T-helper 2 cell (primary cell): ENCODE data around the gene MYLK2.
"Not testable (repeated sequence)": the region's sequence is repeated elsewhere in the genome, so short reads cannot be mapped to it uniquely, and the experiment has no call there.

Experiments
- DNase-seq, 5 experiments: peaks; one replicate each; pipeline versions ENCODE4 v3.0.0 to v3.0.0-alpha.2; 2012 to 2022
- total RNA-seq, 2 donors: gene quantifications; one replicate each; lab custom pipeline; 2026; lab: John Stamatoyannopoulos, UW

Gene MYLK2
- 0 to 0.31 reads per million in 2 donors for total RNA-seq

DNA sequence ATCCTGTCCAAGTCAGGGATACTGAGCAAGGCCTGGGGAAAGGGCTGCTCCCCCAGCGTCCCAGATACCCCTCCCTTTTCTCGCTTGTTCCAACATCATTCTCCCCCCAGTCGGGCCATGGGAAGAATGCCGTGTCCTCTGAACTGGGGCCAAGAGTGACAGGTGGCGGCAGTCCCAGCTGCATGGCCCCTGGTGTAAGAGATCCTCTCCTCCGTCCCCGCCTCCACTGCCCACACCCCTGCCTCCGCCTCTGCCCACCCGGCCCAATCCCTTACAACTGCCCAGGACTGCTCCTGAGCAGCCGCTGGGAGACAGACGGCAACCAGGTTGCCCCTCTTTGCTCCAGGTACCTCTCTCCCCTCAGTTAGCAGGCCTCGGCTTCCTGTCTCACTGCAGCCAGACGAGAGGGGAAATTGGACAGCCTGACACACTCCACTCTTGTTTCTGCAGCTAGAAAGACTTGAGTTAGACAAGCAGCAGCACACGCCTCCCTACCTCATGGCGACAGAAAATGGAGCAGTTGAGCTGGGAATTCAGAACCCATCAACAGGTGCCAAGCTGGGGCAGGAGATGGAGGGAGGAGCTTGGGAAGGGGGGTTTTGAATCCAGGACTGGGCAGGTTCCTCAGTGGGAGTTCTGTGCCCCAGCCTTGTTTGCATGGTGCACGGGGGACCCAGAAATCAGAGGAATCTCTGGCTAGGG, at the start of gene MYLK2:
TSS of gene MYLK2 (plus strand) at position 274 of the 702 bp plus-strand sequence. CDS start at position 499, 225 bp downstream.
- no peak for DNase-seq

DNA sequence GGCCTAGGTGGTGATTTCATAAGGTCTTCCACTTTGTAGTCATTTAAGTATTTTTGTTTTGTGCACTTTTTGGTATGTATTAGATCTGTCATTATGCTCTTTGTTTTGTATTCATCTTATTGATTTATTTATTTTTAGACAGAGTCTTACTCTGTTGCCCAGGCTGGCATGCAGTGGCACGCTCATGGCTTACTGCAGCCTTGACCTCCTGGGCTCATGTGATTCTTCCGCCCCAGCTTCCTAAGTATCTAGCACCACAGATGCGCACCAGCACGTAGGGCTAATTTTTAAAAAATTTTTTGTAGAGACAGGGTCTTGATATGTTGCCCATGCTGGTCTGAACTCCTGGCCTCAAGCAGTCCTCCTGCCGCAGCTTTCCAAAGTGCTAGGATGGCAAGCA, 49.5 kb upstream of the MYLK2 start:
- DNase-seq = no peak

DNA sequence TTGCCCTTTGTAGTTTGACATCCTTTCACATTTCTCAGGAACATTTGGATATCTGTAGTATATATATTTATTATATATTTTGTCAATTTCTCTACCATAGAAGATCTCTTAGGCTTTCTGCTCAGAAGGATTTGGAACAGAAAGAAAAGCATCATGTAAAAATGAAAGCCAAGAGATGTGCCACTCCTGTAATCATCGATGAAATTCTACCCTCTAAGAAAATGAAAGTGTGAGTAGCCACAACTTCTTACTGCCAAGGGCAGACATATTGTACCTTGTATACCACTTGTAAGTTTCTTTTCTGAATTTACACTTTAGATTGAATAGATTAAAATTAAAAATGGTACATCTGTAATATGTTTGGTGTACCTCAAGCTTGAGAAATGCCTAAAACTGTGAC, 48.9 kb upstream of the MYLK2 start:
- peak in 1 of 5 experiments; percentile 52 for DNase-seq

DNA sequence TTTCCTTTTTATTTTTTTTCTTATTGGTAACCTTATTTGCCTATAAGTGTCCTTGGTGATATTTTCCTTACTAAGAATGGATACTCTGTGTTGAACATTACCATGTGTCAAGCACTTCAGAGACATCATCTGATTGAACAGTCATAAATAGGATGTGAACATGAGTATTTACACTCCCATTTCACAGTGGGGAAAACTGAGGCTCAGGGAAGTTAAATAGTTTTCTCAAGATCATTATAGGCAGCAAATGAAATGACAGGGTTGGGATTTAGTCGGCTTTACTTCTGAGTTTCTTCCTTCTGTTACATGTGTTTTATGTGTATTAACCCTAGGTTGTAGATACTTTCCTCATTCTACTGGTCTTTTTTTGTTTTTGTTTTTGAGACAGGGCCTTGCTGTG, 44.7 kb upstream of the MYLK2 start:
- no peak for DNase-seq

DNA sequence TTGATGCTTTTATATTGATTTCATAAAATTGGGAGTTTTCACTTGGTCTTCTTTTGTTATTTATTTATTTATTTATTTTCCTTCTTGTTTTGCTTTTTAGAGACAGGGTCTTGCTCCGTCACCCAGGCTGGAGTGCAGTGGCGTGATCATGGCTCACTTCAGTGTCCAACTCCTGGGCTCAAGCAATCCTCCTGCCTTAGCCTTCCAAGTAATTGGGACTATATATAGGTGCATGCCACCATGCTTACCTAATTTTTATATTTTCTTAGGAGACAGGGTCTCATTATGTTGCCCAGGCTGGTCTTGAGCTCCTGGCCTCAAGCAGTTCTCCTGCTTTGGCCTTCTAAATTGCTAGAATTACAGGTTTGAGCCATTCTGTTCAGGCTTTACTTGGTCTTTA, 38.3 kb upstream of the MYLK2 start:
- no peak for DNase-seq

DNA sequence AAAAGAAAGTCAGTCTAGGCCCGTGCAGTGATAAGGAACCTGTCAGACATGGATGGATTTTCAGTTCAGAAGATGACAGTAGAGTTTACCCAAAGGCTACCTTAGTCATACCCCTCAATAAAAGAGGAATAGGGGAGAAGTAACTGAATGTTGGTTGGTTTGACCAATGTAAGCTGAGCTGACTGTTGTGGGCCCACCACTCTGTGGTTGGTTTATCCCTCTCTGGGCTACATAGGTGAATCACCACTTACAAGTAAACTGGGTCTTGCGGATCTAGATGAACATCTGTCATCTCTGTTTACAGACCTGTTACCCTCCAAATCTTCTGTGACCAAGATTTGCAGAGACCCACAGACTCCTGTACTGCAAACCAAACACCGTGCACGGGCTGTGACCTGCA, 37.2 kb upstream of the MYLK2 start:
- DNase-seq = no peak

DNA sequence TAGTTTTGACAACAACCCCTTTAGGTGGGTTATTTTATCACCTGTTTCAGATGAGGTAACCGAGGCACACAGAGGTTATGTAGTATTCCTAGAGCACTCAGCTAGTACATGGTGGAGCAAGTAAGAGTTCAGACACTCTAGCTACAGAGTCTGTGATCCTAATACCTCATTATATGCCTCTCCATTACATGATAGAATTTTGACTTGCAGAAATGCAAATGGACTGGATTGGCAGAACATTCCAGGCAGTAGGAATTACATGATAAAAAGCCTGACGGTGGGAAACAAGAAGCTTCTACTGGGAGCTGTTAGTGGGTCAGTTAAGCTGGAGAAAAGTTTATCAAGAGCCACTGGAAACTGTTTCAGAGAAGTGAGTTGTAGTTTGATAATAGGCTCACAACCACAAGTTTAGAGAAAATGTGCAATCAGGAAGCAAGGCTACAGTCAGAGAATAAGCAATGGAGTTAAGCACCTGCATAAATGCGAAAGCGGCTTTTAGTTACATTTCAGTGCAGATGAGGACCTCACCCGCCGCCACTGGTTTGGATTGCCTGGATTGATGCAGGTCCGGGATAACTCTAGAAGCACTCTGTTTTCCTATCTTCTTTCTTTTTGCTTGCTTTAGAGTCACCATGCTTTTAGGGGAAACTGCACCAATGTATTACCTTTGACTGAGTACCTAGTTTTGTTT, 34.7 kb upstream of the MYLK2 start:
- no peak for DNase-seq

DNA sequence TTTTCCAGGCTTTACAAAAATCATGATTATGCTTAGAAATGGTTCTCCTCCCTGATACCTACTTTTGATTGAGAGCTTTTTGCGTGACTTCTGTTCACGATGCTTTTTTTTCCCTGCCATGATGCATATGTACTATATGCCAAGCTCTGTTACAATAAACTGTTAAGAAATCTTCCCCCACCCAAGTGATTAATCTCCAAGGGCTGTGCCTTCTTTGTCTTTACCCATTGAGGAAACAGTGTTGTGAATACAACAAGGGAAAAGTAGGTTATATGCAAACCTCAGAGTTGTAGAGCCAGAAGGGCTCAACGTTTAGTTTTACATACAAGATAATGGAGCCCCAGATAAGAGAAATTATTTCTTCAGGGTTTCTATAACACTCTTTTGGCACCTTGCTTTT, 34.1 kb upstream of the MYLK2 start:
- DNase-seq = no peak

DNA sequence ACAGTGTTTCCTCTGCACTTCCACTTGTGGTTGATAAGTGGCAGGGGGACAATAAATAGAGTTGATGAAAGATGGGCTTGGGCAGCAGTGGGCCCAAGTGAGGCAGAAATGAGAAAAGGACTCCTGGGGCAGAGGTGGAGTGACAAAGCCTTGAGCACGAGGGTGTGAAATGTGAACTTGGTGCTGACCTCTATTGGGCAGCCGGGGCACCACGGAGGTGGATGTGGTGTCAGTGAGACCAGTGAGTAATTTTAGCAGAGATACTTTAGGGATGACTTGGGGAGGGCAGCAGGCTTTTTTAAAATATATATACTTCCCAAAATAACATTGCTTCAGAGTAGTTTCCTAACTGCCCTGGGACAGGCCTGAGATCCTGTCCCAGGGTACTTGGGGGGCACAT, 30.6 kb upstream of the MYLK2 start:
- no peak for DNase-seq

DNA sequence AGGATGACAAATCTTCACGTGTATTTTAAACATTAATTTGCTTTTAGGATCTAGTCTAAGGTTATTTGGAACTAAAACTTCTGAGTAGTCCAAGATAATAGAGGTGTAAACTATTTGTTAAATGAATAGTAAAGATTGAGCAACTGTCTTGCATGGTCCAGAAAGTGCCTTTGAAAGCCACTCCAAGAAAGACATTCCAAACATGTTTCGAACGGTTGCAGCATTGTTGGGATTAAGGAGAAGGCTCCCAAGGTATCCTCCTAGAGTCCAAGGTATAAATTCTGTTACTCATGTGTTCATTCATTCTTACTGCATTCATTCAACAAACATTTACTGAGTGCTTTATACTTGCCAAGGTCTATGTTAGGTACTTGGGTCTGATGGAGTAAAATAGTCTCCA, 28.8 kb upstream of the MYLK2 start:
- no peak for DNase-seq

DNA sequence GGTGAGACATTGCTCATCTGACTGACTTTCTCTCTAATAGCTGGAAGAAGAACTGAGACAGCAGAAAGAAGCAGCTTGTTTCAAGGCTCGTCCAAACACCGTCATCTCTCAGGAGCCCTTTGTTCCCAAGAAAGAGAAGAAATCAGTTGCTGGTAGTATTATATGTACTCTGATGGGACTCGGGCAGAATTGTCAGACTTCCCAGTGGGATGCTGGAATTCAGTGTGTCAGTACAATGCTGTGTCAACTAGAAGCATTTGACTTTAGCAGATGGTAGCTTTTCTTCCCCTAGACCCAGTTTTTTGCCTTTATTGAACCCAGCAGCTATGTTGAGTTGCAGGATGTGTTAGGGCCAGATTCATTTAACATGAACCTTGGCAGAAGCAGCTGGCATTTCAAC, 21.8 kb upstream of the MYLK2 start:
- no peak for DNase-seq

DNA sequence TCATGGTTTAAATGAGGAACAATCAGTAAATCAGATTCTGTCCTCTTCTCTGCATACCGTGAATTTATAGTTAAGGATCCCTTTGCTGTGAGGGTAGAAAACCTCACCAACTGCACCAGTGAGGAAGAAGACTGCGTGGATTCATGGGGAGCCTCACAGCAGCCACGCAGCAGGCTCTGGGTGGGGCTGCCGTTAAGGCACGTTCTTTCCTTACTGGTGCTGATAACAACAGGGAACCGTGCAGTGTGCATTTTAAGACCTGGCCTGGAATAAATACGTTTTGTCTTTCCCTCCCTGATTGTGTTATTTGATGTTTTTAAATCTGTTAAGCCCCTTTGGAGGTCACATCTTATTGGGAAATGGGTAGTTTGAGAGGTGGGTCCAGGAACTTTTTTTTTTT, 17.6 kb upstream of the MYLK2 start:
- no peak for DNase-seq

DNA sequence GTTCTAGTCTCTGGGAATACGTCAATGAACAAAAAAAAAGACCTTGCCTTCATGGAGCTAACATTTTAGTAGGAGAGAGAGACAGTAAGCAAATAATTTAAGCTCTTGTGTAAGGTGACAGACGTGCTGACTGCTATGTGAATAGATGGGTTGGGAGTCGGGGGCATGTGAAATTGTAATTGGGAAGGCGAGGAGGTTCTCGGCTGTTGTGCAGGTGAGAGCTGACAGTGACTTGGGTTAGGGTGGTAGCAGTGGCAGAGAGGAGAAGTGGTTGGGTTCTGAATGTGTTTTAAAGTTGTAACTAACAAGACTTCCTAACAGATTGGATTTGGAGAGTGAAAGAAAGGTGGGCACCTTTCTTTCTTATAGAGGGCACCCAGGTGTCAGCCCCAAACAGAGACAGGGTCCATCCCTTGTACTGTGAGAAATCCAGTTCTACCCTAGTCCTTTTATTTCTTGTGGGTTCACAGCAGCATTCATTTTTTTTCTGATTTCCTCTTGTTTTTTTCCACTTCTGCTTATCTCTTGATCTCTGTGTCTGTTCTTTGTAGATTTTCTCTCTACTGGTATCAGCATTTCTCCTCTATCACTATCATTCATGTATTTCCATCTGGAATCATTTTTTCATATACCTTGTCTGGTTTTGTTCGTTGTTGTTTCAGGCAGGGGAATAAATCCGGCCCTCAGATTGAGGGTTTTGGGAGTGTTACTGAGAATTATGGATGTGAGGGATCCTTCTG, 15.4 kb upstream of the MYLK2 start:
- peak in 1 of 5 experiments; percentile 12 for DNase-seq

DNA sequence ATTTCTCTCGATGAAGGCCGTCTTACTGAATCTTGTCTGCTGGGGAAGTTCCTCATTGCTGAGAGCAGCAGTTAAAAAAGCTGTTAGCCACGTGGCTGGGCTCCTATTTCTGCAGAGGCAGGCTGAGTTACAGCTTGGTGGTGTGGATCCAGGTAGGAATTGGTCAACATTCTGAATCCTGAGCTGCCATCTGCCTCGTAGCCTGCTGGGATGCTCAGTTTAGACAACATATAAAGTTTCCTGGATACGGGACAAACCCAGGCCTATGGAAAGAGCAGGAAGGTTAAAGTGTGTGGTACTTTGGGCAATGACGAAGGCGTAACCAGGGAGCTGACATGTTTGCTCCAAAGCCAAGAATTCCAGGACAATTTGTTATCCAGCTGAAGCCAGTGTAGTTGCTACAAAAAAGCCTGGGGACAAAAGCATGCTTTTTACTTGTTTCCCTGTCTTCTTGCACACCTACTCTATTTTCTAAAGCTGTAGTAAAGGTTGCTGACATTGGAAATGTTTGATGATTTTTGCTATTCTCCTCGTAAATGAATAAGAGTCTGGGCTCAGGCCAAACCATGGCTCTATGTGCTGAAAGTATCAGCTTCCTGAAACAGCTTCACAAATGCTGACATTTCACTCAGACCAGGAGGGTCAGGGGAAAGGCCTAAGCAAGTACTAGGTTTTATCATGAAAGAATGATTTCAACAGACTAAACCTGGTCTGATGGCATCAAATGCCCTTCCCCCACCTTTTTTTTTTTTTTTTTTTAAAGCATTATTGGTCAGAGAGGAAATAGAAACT, 12.4 kb upstream of the MYLK2 start:
- DNase-seq = no peak

DNA sequence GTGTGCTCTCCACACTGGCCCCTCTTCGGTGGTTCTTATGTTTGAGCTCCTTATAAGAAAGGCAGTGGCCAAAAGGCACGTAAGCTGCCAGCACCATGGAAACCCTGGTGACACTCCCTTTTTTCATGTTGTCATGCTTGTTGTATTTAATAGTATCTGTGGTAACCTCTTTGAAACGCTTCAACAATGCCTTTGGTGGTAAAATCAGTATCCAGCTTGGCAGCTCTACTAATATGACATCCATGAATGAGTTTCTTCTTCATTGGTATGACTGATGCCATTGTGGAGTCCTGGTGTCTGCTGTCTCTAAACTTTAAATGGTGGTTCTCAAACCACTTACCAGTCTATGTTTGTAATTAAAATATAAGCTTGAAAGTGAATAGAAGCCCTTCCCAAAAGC, 10.7 kb upstream of the MYLK2 start:
- DNase-seq = no peak

DNA sequence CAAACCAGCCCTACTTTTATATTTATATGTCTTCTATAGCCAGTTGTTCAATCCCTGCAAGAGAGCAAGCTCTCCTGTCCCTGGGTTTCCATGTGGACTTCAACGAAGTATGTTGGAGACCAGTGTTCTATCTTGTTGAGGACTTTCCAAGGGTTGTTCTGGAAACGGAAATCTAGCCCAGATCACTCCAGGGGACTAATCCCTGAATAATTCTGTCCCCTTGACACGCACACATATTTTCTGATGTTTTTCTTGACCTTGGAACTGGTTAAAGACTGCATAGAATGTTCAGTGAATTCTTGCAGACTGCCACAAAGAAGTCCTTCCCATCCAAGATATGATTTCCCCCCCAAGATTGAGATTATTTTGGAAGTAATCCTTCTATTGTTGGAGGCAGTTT, 9.5 kb upstream of the MYLK2 start:
- no peak for DNase-seq

DNA sequence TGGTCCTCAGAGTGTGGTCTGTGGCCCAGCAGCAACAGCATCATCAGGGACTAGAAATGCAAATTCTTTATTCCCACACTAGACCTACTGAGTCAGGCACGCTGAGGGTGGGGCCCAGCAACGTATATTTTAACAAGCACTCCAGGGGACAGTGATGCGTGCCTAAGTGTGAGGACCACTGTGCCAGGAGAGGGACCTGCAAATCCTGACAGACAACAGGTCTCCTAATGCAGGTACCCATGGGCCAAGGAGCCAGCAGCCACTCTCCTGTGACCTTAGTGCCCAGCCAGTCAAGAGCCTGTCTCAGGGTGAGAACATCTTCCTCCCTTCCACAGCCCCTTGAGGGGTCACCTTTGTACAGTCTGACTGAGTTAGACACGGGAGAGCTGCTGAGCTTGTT, 8.0 kb upstream of the MYLK2 start:
- DNase-seq = no peak

DNA sequence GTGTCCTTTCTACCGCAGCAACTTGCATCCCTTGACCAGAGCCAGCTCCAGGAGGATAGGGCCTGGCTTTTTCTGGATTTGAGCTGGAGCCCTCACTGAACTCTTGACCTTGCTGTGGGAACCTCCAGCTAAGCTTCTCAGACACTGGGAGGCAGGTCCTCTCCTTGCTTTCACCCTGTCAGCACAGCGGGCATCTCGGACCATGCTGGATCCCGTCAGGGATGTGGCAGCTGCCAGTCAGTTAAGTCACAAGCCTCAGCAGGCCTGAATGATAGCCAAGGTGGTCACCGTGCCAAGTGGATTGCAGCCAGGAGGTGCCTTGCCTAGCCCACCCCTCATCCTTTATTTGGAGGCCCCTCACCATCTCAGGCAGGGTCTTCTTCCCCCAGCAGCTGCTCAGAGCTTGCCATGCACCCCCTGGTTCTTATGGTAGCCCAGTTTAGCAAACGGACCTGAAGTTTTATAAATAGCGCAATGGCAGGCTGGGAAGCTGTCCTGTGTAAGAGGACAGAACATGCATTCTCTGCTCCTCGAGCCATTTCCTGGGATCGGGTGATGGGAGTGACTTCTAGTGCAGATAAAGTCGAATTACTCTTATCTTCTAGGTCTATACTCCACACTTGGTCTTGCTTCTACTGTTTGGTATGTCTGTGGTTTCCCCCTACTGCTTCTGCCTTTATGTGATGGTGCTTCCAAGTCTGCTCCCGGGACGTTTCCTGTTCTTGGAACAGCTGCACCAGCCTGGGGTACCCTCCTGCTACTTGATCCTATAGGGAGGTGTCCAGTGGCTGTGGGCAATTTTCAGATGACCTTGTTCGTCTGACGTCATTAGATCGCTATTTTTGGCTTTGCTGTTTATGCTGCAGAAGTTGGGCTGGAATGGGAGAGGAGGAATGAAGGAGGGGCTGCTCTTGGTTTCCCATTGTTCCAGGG, 7.1 kb upstream of the MYLK2 start:
- no peak for DNase-seq

DNA sequence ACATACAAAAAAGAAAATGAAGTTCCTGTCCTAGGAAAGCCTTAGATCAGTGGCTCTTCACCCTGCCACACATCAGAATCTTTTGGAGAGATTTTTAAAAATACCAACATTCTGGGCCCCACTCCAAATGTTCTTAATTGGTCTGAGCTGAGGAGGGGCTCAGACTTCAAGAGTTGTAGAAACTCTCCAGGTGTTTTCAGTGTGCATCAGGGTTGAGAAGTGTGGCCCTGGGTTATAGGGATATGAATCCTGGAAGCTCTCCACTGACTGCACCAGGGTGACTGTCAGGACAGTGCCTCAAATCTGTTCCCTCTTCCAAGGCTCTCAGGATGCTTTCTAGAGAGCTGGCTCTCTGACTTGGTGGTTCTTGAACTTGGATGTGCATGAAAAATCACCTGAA, 5.5 kb upstream of the MYLK2 start:
- DNase-seq = no peak

DNA sequence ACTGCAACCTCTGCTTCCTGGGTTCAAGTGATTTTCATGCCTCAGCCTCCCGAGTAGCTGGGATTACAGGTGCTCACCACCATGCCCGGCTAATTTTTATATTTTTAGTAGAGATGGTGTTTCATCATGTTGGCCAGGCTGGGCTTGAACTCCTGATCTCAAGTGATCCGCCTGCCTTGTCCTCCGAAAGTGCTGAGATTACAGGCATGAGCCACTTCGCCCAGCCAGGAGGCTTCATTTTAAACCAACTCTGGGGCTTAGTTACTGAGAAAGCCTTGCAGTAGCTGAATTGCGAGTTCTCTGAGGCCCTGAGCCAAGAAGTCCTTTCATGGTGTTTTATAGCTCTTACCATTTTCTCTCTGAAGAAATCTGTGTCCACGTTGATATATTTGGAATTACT, 5.0 kb upstream of the MYLK2 start:
- not testable (repeated sequence) for DNase-seq

DNA sequence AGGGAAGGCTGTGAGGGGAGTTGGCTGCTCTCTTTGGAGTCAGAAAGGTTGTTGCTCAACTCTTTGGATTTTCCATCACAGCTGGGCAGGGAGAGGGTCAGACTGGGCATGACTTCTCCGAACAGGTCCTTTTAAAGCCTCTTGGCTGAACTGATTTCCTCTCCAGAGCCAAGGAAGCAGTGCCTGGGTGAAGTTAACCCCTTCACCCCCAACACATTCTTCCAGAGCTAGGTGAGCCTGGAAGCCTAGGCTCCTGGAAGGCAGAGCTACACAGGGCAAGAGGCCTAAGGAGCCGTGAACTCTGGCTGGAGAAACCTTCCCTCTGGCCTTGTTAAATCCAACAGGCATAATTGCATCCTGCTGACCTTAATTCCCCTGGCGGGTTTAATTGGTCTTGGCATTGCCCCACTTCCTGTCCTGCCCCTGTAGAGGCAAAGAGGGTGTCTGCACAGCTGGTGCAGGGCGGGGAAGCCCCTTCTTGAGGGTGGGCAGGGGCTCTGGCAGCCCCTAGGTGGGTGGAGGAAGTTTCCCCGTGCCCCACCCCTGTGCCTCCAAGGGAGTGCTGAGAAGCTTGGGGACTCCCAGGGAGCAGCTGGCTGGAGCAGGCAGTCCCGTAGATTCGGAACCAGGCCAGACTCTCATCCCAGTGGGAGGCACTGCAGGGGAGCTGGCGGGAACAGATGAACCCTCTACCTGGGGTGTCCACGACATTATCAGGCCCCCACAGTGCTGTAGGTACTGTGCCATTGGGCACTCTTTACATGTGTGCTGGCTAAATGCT, 3.6 kb upstream of the MYLK2 start:
- no peak for DNase-seq
